Pancreas (tissue), 10 donors: ENCODE results near the gene IL4I1. TPM values are rescaled to one million over a fixed set of nuclear protein-coding genes. Genes with fewer than 3 reads are reported as not detected.
"Not testable (repeated sequence)": the region's sequence is repeated elsewhere in the genome, so short reads cannot be mapped to it uniquely, and the experiment has no call there.

Experiments
- ATAC-seq, 4 donors: fragments of 200-7000 bp; cut with Tn5 transposase; one replicate each; pipeline versions ENCODE4 v1.8.0 to v1.9.1; 2020; ENCODE audit warnings: mild to moderate bottlenecking in 4 of 4, moderate library complexity in 4 of 4
- DNase-seq, 6 donors: peaks; one replicate each; pipeline ENCODE4 v3.0.0-alpha.2; 2020
- FAIRE-seq: peaks from 2 replicates; lab custom pipeline; 2012; peaks lifted over from hg19 to GRCh38; lab: Jason Lieb, UNC
- H3K27ac ChIP-seq, 4 donors: fragments of 200-600 bp; sonication (generic); 1 replicate in 3 of 4; 2 replicates in 1 of 4; pipeline versions ENCODE4 v1.5.0 to v1.8.0; 2020
- H3K27me3 ChIP-seq, 4 donors: fragments of 200-600 bp; one replicate each; pipeline ENCODE4 v1.8.0; 2021
- H3K36me3 ChIP-seq, 3 donors: fragments of 200-600 bp; sonication (generic) in 1 of 3; one replicate each; pipeline versions ENCODE4 v1.5.0 to v1.8.0; 2020 to 2021
- H3K4me1 ChIP-seq, 3 donors: fragments of 200-600 bp; one replicate each; pipeline ENCODE4 v1.8.0; 2021
- H3K4me3 ChIP-seq, 4 donors: fragments of 200-600 bp; sonication (generic) in 2 of 4; one replicate each; pipeline versions ENCODE4 v1.5.0 to v1.8.0; 2020 to 2021
- H3K9me3 ChIP-seq, 4 donors: fragments of 200-600 bp; one replicate each; pipeline ENCODE4 v1.8.0; 2021
- CTCF ChIP-seq, 4 donors: fragments of 200-600 bp; sonication (generic) in 3 of 4; IDR thresholded peaks; one replicate each; pipeline versions ENCODE4 v1.5.0 to v1.8.0; 2021; ENCODE audit warnings: antibody characterized with exemption in 4 of 4
- WGBS, 2 donors: extraction: QIAGEN DNeasy Blood & Tissue Kit; methylation state at CpG; one replicate each; pipeline ENCODE4 v1.1.7; 2013; 5-methylcytosine and 5-hydroxymethylcytosine counted together
- intact Hi-C, 3 donors: fragments of 100-400 bp; cut with DNase I; formaldehyde crosslinking; loops; one replicate each; pipeline versions ENCODE4 v1.11.1 to v1.14.2; 2022
- polyA plus RNA-seq, 2 donors: library from polyadenylated mRNA; stranded (reverse); fragments of 200-250 nt; gene quantifications; one replicate each; pipeline ENCODE4 v1.2.3, GENCODE V29; 2013
- total RNA-seq, 6 donors: library from RNA; stranded (reverse); fragmentation: NEBNext Ultra II Directional in 4 of 6; extraction: Animal tissue kit (Norgen Biotek cat#: 25700) in 4 of 6; gene quantifications; one replicate each; pipeline versions ENCODE4 v1.2.1 to v1.2.4, GENCODE V29; 2021 to 2023
- donor health status: healthy with polysubstance abuse.
- donor health status: DM: no; HTN: no; CAD: no; lungs with moderate emphysema.
- donor health status: DM: no; HTN: no; CAD: no.
- donor health status: control.
- donor health status: control.
- donor health status: Bipolar disorder and iron deficiency.
- donor health status: DM: yes; HTN: yes; CAD: no.
- donor health status: DM: no; HTN: no; CAD: no.
- donor health status: DM: no; HTN: no; CAD: no.
- donor health status: DM: yes; HTN: yes; CAD: no.

IL4I1 gene
- total and polyA plus RNA-seq, 8 donors = 0.23 to 4.0 (median 0.63) TPM

- Histone ChIP-seq H3K27ac (no peak overlapping the region), H3K9me3 (no peaks in the 10 kb centered on the region), H3K36me3 (peaks cover 0 to 9% (median 0%) of the 10 kb centered on the region in 3 donors), H3K4me1 (peaks cover 9 to 13% (median 9%) of the 10 kb centered on the region in 3 donors), H3K27me3 (no peaks in the 10 kb centered on the region), H3K4me3 (no peak overlapping the region)
- DNase-seq = peak in 1 of 6 donors; percentile 17
- no peak for TF ChIP-seq CTCF (IDR thresholded peaks at IDR 0.05)
- intact Hi-C loops = no loop called here
- ATAC-seq = no peak
- 94 to 96% methylated on average over 10 of the region's 10 CpGs for WGBS, 2 donors
- FAIRE-seq = no peak
These were observed 29.8 kb upstream of the IL4I1 start for GRCh38 chr19:49926515-49926914.

GRCh38 chr19:49925486-49925885 is 28.8 kb upstream of the IL4I1 start:
- ATAC-seq (no peak), DNase-seq (peak in 1 of 6 donors; percentile 4), FAIRE-seq (no peak)
- Histone ChIP-seq H3K27ac (no peak overlapping the region), H3K4me3 (no peak overlapping the region), H3K27me3 (no peaks in the 10 kb centered on the region), H3K36me3 (peaks cover 0 to 9% (median 0%) of the 10 kb centered on the region in 3 donors), H3K9me3 (no peaks in the 10 kb centered on the region), H3K4me1 (peaks cover 9 to 13% (median 9%) of the 10 kb centered on the region in 3 donors)
- intact Hi-C loops = no loop called here
- WGBS, 2 donors = 96% methylated on average over 5 of the region's 5 CpGs
- no peak for TF ChIP-seq CTCF (IDR thresholded peaks at IDR 0.05)

- H3K27me3 ChIP-seq, H3K36me3 ChIP-seq, DNase-seq, FAIRE-seq, ATAC-seq, intact Hi-C loops, H3K4me3 ChIP-seq, H3K9me3 ChIP-seq, H3K27ac ChIP-seq: not testable (repeated sequence)
- 93 to 97% methylated on average over 13 of the region's 13 CpGs for WGBS, 2 donors
- H3K4me1 ChIP-seq = peaks cover 9 to 13% (median 9%) of the 10 kb centered on the region in 3 donors
These were observed 28.2 kb upstream of the IL4I1 start for GRCh38 chr19:49924881-49925210.

- Histone ChIP-seq H3K27me3 (no peaks in the 10 kb centered on the region), H3K9me3 (no peaks in the 10 kb centered on the region), H3K4me3 (no peak overlapping the region), H3K27ac (no peak overlapping the region), H3K4me1 (peaks cover 9 to 13% (median 9%) of the 10 kb centered on the region in 3 donors), H3K36me3 (peaks cover 0 to 9% (median 0%) of the 10 kb centered on the region in 3 donors)
- ATAC-seq (no peak), FAIRE-seq (no peak), DNase-seq (no peak)
- TF ChIP-seq CTCF (IDR thresholded peaks at IDR 0.05) = no peak
- 85 to 86% methylated on average over 25 of the region's 25 CpGs for WGBS, 2 donors
- intact Hi-C loops = no loop called here
These were observed 27.6 kb upstream of the IL4I1 start for GRCh38 chr19:49924004-49924880.

- Histone ChIP-seq H3K27ac (no peak overlapping the region), H3K4me3 (no peak overlapping the region), H3K4me1 (peaks cover 7 to 13% (median 9%) of the 10 kb centered on the region in 3 donors), H3K27me3 (no peaks in the 10 kb centered on the region), H3K36me3 (peaks cover 0 to 9% (median 0%) of the 10 kb centered on the region in 3 donors), H3K9me3 (no peaks in the 10 kb centered on the region)
- peak in 2 of 4 donors; percentile 27 to 62 for ATAC-seq
- 87 to 89% methylated on average over 31 of the region's 31 CpGs for WGBS, 2 donors
- DNase-seq = peak in 1 of 6 donors; percentile 24
- no peak for FAIRE-seq
- intact Hi-C loops = no loop called here
- no peak for TF ChIP-seq CTCF (IDR thresholded peaks at IDR 0.05)
These were observed 26.6 kb upstream of the IL4I1 start for GRCh38 chr19:49923055-49924003.
